Epithelial cell of prostate (primary cell): ENCODE data around the gene CCDC51.

ENCODE experiments used
- DNase-seq: peaks from one replicate; pipeline ENCODE4 v3.0.0-alpha.2; 2011; ENCODE audit warnings: low read depth, low spot score
- H3K27ac ChIP-seq: fragments of 450-650 bp; 2 replicates; pipeline ENCODE4 v1.5.1; 2017; ENCODE audit warnings: mild to moderate bottlenecking

CCDC51 gene

GRCh38 chr3:48423241-48423882, 16.6 kb downstream of the CCDC51 start:
- H3K27ac ChIP-seq = no peak overlapping the region
- DNase-seq = no peak

GRCh38 chr3:48422681-48423080, 17.2 kb downstream of the CCDC51 start:
- no peak overlapping the region for H3K27ac ChIP-seq
- DNase-seq = no peak

- DNase-seq = no peak
- no peak overlapping the region for H3K27ac ChIP-seq
Measured at GRCh38 chr3:48422272-48422671, 17.6 kb downstream of the CCDC51 start.

GRCh38 chr3:48420561-48420960, 19.4 kb downstream of the CCDC51 start:
- DNase-seq = no peak
- no peak overlapping the region for H3K27ac ChIP-seq

GRCh38 chr3:48419597-48419996, 20.3 kb downstream of the CCDC51 start:
- no peak for DNase-seq
- no peak overlapping the region for H3K27ac ChIP-seq

- no peak overlapping the region for H3K27ac ChIP-seq
- no peak for DNase-seq
Measured at GRCh38 chr3:48419149-48419548, 20.8 kb downstream of the CCDC51 start.

- no peak overlapping the region for H3K27ac ChIP-seq
- no peak for DNase-seq
Measured at GRCh38 chr3:48418651-48419050, 21.3 kb downstream of the CCDC51 start.

GRCh38 chr3:48418140-48418539, 21.8 kb downstream of the CCDC51 start:
- no peak for DNase-seq

GRCh38 chr3:48417529-48418108, 22.3 kb downstream of the CCDC51 start:
- H3K27ac ChIP-seq = no peak overlapping the region
- DNase-seq = no peak

More at GRCh38 chr3:48418140-48418539, 21.8 kb downstream of the CCDC51 start:
- H3K27ac ChIP-seq = no peak overlapping the region

- no peak overlapping the region for H3K27ac ChIP-seq
- no peak for DNase-seq
Measured at GRCh38 chr3:48416546-48416945, 23.4 kb downstream of the CCDC51 start.

- no peak overlapping the region for H3K27ac ChIP-seq
Measured at GRCh38 chr3:48416091-48416505, 23.8 kb downstream of the CCDC51 start.

GRCh38 chr3:48415251-48415953, 24.5 kb downstream of the CCDC51 start:
- no peak for DNase-seq
- no peak overlapping the region for H3K27ac ChIP-seq

More at GRCh38 chr3:48416091-48416505, 23.8 kb downstream of the CCDC51 start:
- DNase-seq = no peak

- no peak for DNase-seq
- H3K27ac ChIP-seq = no peak overlapping the region
Measured at GRCh38 chr3:48414376-48415250, 25.3 kb downstream of the CCDC51 start.

GRCh38 chr3:48413611-48414010, 26.3 kb downstream of the CCDC51 start:
- peak overlapping the region; percentile 13 for H3K27ac ChIP-seq
- no peak for DNase-seq

GRCh38 chr3:48413086-48413485, 26.8 kb downstream of the CCDC51 start:
- H3K27ac ChIP-seq = peak overlapping the region; percentile 13
- no peak for DNase-seq

- peak overlapping the region; percentile 13 for H3K27ac ChIP-seq
- no peak for DNase-seq
Measured at GRCh38 chr3:48412375-48413001, 27.4 kb downstream of the CCDC51 start.

- no peak overlapping the region for H3K27ac ChIP-seq
- no peak for DNase-seq
Measured at GRCh38 chr3:48411606-48412374, 28.1 kb downstream of the CCDC51 start.

- DNase-seq = no peak
- H3K27ac ChIP-seq = no peak overlapping the region
Measured at GRCh38 chr3:48411041-48411588, 28.8 kb downstream of the CCDC51 start.
